ENCODE results near the gene NOS3. TPM values are rescaled to one million over a fixed set of nuclear protein-coding genes. Genes with fewer than 3 reads are reported as not detected.

The NOS3 gene
- total RNA-seq, 1 experiment from 2014 or later, result 16.5 TPM

- DNase-seq, result no peak
- Histone ChIP-seq H3K36me3 (replicated peaks; ENCODE audit: control insufficient read depth, insufficient read depth, low read length) (no peaks in the 10 kb centered on the region), H3K27me3 (ENCODE audit: control insufficient read depth, insufficient read depth, low read length) (no peaks in the 10 kb centered on the region), H3K4me3 (ENCODE audit: insufficient read depth, low read depth, low read length) (no peak overlapping the region)
Observed at GRCh38 chr7:150957133-150958020, 33.4 kb upstream of the NOS3 start.

- H3K27me3 ChIP-seq (ENCODE audit: control insufficient read depth, insufficient read depth, low read length), result no peaks in the 10 kb centered on the region
- H3K4me3 ChIP-seq (ENCODE audit: insufficient read depth, low read depth, low read length), result no peak overlapping the region
- no peak for DNase-seq
- no peaks in the 10 kb centered on the region for H3K36me3 ChIP-seq (replicated peaks; ENCODE audit: control insufficient read depth, insufficient read depth, low read length)
Observed at GRCh38 chr7:150958062-150958552, 32.7 kb upstream of the NOS3 start.

- no peak overlapping the region for H3K4me3 ChIP-seq (ENCODE audit: insufficient read depth, low read depth, low read length)
- DNase-seq, result no peak
- no peaks in the 10 kb centered on the region for H3K36me3 ChIP-seq (replicated peaks; ENCODE audit: control insufficient read depth, insufficient read depth, low read length)
- H3K27me3 ChIP-seq (ENCODE audit: control insufficient read depth, insufficient read depth, low read length), result no peaks in the 10 kb centered on the region
Observed at GRCh38 chr7:150958597-150958996, 32.2 kb upstream of the NOS3 start.

GRCh38 chr7:150959081-150959480 lies 31.7 kb upstream of the NOS3 start:
- no peaks in the 10 kb centered on the region for H3K36me3 ChIP-seq (replicated peaks; ENCODE audit: control insufficient read depth, insufficient read depth, low read length)
- no peak overlapping the region for H3K4me3 ChIP-seq (ENCODE audit: insufficient read depth, low read depth, low read length)
- no peaks in the 10 kb centered on the region for H3K27me3 ChIP-seq (ENCODE audit: control insufficient read depth, insufficient read depth, low read length)
- no peak for DNase-seq

- Histone ChIP-seq H3K36me3 (replicated peaks; ENCODE audit: control insufficient read depth, insufficient read depth, low read length) (no peaks in the 10 kb centered on the region), H3K27me3 (ENCODE audit: control insufficient read depth, insufficient read depth, low read length) (no peaks in the 10 kb centered on the region), H3K4me3 (ENCODE audit: insufficient read depth, low read depth, low read length) (no peak overlapping the region)
- DNase-seq, result no peak
Observed at GRCh38 chr7:150959739-150960734, 30.8 kb upstream of the NOS3 start.

GRCh38 chr7:150961510-150962289 lies 29.1 kb upstream of the NOS3 start:
- H3K27me3 ChIP-seq (ENCODE audit: control insufficient read depth, insufficient read depth, low read length), result no peaks in the 10 kb centered on the region
- no peaks in the 10 kb centered on the region for H3K36me3 ChIP-seq (replicated peaks; ENCODE audit: control insufficient read depth, insufficient read depth, low read length)
- H3K4me3 ChIP-seq (ENCODE audit: insufficient read depth, low read depth, low read length), result no peak overlapping the region
- no peak for DNase-seq

- DNase-seq, result no peak
- Histone ChIP-seq H3K36me3 (replicated peaks; ENCODE audit: control insufficient read depth, insufficient read depth, low read length) (no peaks in the 10 kb centered on the region), H3K4me3 (ENCODE audit: insufficient read depth, low read depth, low read length) (no peak overlapping the region), H3K27me3 (ENCODE audit: control insufficient read depth, insufficient read depth, low read length) (no peaks in the 10 kb centered on the region)
Observed at GRCh38 chr7:150962290-150962552, 28.6 kb upstream of the NOS3 start.

- H3K36me3 ChIP-seq (replicated peaks; ENCODE audit: control insufficient read depth, insufficient read depth, low read length), result no peaks in the 10 kb centered on the region
- H3K27me3 ChIP-seq (ENCODE audit: control insufficient read depth, insufficient read depth, low read length), result no peaks in the 10 kb centered on the region
- no peak overlapping the region for H3K4me3 ChIP-seq (ENCODE audit: insufficient read depth, low read depth, low read length)
- DNase-seq, result peak; percentile 98
Observed at GRCh38 chr7:150962553-150963399, 28.0 kb upstream of the NOS3 start.

- DNase-seq, result no peak
- H3K4me3 ChIP-seq (ENCODE audit: insufficient read depth, low read depth, low read length), result no peak overlapping the region
- no peaks in the 10 kb centered on the region for H3K36me3 ChIP-seq (replicated peaks; ENCODE audit: control insufficient read depth, insufficient read depth, low read length)
- H3K27me3 ChIP-seq (ENCODE audit: control insufficient read depth, insufficient read depth, low read length), result no peaks in the 10 kb centered on the region
Observed at GRCh38 chr7:150963707-150964559, 26.9 kb upstream of the NOS3 start.

- peak; percentile 88 for DNase-seq
- H3K4me3 ChIP-seq (ENCODE audit: insufficient read depth, low read depth, low read length), result no peak overlapping the region
- no peaks in the 10 kb centered on the region for H3K36me3 ChIP-seq (replicated peaks; ENCODE audit: control insufficient read depth, insufficient read depth, low read length)
- H3K27me3 ChIP-seq (ENCODE audit: control insufficient read depth, insufficient read depth, low read length), result no peaks in the 10 kb centered on the region
Observed at GRCh38 chr7:150964593-150965111, 26.2 kb upstream of the NOS3 start.

GRCh38 chr7:150965273-150965830 lies 25.5 kb upstream of the NOS3 start:
- H3K36me3 ChIP-seq (replicated peaks; ENCODE audit: control insufficient read depth, insufficient read depth, low read length), result no peaks in the 10 kb centered on the region
- no peaks in the 10 kb centered on the region for H3K27me3 ChIP-seq (ENCODE audit: control insufficient read depth, insufficient read depth, low read length)
- no peak overlapping the region for H3K4me3 ChIP-seq (ENCODE audit: insufficient read depth, low read depth, low read length)
- no peak for DNase-seq

- no peak overlapping the region for H3K4me3 ChIP-seq (ENCODE audit: insufficient read depth, low read depth, low read length)
- DNase-seq, result peak; percentile 85
- H3K36me3 ChIP-seq (replicated peaks; ENCODE audit: control insufficient read depth, insufficient read depth, low read length), result no peaks in the 10 kb centered on the region
- H3K27me3 ChIP-seq (ENCODE audit: control insufficient read depth, insufficient read depth, low read length), result no peaks in the 10 kb centered on the region
Observed at GRCh38 chr7:150966002-150966401, 24.8 kb upstream of the NOS3 start.
